Measurements from ENCODE around the gene FAM3A.

GRCh38 chrX:154506483-154507332, 9.3 kb downstream of the FAM3A start:
- TF ChIP-seq RFX7 (CRISPR knock-in tag; IDR thresholded peaks at IDR 0.05) (no peak), CTCF (IDR thresholded peaks at IDR 0.05 in 2 of 3, conservative IDR thresholded peaks at IDR 0.05 in 1 of 3; ENCODE audit: insufficient read depth in 2 of 3, low read depth in 1 of 3, low read length in 3 of 3) (no peak), BRCA1 (IDR thresholded peaks at IDR 0.05) (no peak), BRCA1 (CRISPR knock-in tag; IDR thresholded peaks at IDR 0.05) (no peak), RCOR1 (IDR thresholded peaks at IDR 0.05; ENCODE audit: borderline replicate concordance in 1 of 2, low read depth in 2 of 2, low read length in 2 of 2) (no peak), ZNF644 (tag; IDR thresholded peaks at IDR 0.05; ENCODE audit: low read depth) (no peak), ETV6 (IDR thresholded peaks at IDR 0.05; ENCODE audit: borderline replicate concordance in 1 of 2, low read depth in 2 of 2, low read length in 1 of 2) (no peak), ETV6 (CRISPR knock-in tag; IDR thresholded peaks at IDR 0.05; ENCODE audit: borderline replicate concordance) (no peak), YY1 (IDR thresholded peaks at IDR 0.05; ENCODE audit: borderline replicate concordance in 1 of 3, control insufficient read depth in 1 of 3, extremely low read depth in 1 of 3, insufficient read depth in 3 of 3, insufficient read length in 1 of 3, insufficient replicate concordance in 2 of 3, low read depth in 1 of 3, low read length in 2 of 3) (no peak), KAT7 (CRISPR knock-in tag; IDR thresholded peaks at IDR 0.05; ENCODE audit: borderline replicate concordance) (no peak), JUN (IDR thresholded peaks at IDR 0.05; ENCODE audit: borderline replicate concordance, low read depth, low read length) (no peak), JUN (CRISPR knock-in tag; IDR thresholded peaks at IDR 0.05; ENCODE audit: borderline replicate concordance) (no peak), SRSF3 (IDR thresholded peaks at IDR 0.05; ENCODE audit: insufficient read depth, low read length) (no peak), SNAPC5 (CRISPR knock-in tag; IDR thresholded peaks at IDR 0.05) (no peak), ETV1 (tag; conservative IDR thresholded peaks at IDR 0.05; ENCODE audit: low read depth) (no peak), ZBTB33 (CRISPR knock-in tag; IDR thresholded peaks at IDR 0.05) (no peak), SOX6 (IDR thresholded peaks at IDR 0.05) (no peak)
